Adrenal gland (tissue), 5 donors: Measurements from ENCODE around the gene ARHGEF11.

Experiments
- CTCF ChIP-seq, 6 experiments: fragments of 450-650 bp in 4 of 6; fragments of 200-600 bp in 2 of 6; sonication (generic) in 1 of 6; IDR thresholded peaks; 1 replicate in 5 of 6; 2 replicates in 1 of 6; pipeline versions ENCODE4 v1.5.1 to v1.8.0; 2016 to 2021; ENCODE audit warnings: antibody characterized with exemption in 6 of 6, mild to moderate bottlenecking in 2 of 6, moderate library complexity in 1 of 6
- POLR2A ChIP-seq, 2 donors: fragments of 450-650 bp; IDR thresholded peaks; one replicate each; pipeline ENCODE4 v1.6.1; 2017; ENCODE audit warnings: antibody characterized with exemption in 2 of 2, mild to moderate bottlenecking in 2 of 2, moderate library complexity in 1 of 2
- donor health status: DM: no; HTN: no; CAD: no.

GRCh38 chr1:157090196-157090647 is 44.7 kb upstream of the ARHGEF11 start:
- peak; percentile 83 to 95 (median 92) for TF ChIP-seq CTCF (IDR thresholded peaks at IDR 0.05)
- no peak for TF ChIP-seq POLR2A (IDR thresholded peaks at IDR 0.05)
